DMS79 treated with DMSO at 0.1 percent for 48 hours (cell line): ENCODE results near the gene CES2.
"Not testable (repeated sequence)": the region's sequence is repeated elsewhere in the genome, so short reads cannot be mapped to it uniquely, and the experiment has no call there.

ENCODE experiments used
- DNase-seq: peaks from one replicate; lab custom pipeline; 2025; lab: John Stamatoyannopoulos, UW

Gene CES2, protein sequence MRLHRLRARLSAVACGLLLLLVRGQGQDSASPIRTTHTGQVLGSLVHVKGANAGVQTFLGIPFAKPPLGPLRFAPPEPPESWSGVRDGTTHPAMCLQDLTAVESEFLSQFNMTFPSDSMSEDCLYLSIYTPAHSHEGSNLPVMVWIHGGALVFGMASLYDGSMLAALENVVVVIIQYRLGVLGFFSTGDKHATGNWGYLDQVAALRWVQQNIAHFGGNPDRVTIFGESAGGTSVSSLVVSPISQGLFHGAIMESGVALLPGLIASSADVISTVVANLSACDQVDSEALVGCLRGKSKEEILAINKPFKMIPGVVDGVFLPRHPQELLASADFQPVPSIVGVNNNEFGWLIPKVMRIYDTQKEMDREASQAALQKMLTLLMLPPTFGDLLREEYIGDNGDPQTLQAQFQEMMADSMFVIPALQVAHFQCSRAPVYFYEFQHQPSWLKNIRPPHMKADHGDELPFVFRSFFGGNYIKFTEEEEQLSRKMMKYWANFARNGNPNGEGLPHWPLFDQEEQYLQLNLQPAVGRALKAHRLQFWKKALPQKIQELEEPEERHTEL

DNA sequence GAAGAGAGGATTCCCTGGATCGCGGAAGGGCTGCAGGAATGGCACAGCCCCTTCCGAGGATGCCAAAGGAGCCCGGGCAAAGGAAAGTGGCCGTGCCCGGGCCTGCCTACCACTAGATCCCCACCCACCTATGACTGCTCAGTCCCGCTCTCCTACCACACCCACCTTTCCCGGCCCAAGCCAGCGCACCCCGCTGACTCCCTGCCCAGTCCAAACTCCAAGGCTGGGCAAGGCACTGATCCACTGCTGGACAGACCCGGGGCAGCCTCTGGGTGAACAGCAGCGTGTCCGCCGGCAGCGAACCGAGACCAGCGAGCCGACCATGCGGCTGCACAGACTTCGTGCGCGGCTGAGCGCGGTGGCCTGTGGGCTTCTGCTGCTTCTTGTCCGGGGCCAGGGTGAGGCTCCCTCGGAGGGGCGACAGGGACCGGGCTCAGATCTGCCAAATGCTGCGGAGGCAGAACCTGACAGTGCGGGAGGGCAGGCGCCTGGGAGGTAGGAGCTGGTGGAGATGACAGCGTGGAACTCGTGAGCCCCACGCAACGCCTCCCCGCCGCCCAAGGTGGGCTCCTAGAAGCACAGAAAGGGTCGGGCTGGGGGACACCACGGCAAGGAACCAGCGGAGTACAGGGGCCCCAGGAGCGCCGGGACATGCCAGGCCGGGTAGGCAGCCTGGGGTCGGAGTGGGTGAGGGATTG lies at the start of gene CES2:
Gene CES2, plus strand, starts transcription at position 203 of the 698 bp plus-strand sequence. Its CDS starts 120 bp downstream, at position 323.
- DNase-seq, result no peak

DNA sequence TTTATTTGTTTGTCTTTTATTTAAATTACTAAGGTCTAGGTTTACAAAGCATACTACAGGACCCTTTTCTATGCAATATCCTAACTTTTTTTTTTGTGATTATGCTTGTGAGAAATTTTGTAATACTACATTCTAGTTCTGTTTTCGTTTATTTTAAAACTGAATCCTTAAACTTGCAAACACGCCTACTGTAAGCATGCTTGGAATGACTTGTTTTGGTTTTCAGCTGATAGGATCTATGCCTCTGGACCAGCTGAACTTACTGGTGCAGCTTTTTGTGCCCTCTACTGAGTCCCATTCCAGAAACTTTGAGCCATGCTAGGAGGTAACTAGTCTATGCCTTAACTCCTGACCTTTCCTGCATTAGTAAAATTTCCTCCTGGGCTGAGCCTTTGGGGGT lies 49.0 kb upstream of the CES2 start:
- no peak for DNase-seq

DNA sequence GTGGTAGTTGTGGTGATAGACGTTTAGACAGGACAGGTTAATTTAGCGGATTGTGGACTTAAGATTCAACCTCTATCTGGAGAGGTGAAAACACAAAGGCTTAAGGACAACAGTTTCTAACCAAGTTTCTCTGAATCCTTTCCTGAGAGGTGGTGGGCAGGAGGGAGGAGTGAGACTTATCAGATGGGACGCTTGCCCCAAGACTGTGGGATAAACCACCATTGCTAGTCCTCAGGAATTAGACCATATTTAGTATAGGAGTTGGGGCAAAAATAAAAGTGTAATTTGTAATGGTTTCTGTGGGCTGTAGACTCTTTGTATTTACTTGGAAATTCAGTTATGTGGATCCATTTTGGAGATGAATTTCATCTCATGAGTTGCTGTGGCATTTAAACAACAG lies 48.4 kb upstream of the CES2 start:
- no peak for DNase-seq

DNA sequence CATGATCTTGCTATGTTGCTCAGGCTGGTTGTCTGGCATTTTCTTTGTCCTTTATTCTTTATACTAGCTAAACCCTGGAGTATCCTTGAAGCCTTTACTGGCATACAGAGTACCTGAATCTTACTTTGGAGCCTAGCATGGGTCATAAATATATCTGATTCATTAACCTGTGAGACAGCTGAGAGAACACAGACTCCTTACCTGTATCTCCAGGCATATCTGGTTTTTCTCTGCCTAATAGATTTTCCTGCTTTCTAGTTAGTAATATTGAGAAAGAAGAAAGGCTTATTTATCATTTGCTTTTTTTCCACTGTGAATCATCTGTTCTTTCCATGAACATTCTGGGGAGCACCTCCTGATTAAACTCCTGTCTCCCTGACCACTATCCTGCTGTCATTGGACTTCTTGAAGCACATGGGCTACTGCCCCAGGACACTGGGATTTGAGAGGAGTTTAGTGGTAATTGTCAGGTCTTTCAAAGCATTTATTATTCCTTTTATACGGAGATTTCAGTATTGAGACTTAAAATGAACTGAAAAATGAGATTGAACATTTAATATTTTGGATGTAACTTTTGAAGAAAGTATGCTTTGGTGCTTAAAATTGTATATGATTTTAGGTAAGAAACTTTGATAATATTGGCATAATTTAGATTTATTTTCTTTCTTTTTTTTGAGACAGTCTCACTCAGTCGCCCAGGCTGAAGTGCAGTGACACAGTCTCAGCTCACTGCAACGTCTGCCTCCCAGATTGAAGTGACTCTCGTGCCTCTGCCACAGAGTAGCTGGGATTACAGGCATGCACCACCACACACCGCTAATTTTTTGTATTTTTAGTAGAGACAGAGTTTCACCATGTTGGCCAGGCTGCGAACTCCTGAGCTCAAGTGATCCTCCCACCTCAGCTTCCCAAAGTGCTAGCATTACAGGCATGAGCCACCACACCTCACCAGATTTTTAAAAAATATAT lies 46.4 kb upstream of the CES2 start:
- no peak for DNase-seq

DNA sequence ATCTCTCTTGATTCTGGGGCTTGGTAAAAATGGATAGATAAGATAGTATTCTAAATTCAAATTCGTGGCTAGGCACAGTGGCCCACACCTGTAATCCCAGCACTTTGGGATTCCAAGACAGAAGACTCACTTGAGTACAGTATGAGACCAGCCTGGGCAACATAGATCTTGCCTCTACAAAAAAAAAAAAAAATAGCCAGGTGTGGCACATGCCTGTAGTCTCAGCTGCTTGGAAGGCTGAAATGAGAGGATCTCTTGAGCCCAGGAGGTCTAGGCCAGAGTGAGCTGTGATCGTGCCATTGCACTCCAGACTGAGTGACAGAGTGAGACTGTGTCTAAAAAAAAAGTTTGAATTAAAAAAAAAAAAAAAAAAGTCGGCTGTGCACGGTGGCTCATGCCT lies 45.7 kb upstream of the CES2 start:
- no peak for DNase-seq

DNA sequence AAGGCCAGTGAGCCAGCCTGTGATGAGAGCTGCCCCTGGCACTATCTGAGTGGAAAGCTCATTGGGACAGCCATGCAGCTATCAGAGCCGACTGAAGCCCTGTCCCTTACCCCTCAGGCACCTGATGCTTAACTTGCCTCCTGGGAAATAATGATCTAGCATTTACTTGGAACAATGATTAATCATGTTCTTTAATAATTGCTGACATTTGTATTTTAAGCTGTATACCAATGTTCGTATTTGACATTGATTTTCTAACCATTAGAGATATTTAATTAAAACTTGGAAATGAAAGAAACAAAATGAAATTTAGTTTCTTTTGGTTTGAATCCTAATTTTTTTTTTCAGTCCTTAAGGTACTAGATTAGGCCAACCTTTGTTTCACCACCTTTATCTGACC lies 44.5 kb upstream of the CES2 start:
- DNase-seq, result no peak

DNA sequence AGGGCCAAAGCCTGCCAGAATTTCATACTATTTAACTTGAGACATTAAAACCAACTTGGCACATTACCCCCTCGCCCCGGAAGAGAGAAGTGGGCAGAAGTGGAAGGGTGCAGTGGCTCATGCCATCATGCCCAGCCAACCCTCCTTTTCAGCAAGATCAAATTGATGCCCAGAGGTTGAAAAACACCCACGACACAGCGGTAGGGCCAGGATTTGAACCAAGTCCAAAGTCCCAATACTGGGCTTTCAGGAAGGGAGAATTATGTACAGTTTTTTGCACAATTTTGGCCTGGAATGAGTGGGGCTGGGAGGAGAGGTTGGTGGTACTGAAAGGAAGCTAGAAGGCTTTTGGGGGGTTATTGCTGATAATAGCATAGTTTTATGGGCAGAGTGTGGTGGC lies 44.0 kb upstream of the CES2 start:
- DNase-seq, result no peak

DNA sequence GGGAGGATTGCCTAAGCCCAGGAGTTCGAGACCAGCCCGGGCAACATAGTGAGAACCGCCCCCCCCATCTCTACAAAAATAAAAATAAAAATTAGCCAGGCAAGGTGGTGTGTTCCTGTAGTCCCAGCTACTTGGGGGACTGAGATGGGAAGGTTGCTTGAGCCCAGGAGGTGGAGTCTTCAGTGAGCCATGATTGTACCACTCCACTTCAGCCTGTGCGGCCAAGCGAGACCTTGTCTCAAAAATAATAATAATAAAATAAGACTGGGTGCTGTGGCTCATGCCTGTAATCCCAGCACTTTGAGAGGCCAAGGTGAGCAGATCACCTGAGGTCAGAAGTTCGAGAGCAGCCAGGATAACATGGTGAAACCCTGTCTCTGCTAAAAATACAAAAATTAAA lies 43.5 kb upstream of the CES2 start:
- no peak for DNase-seq

DNA sequence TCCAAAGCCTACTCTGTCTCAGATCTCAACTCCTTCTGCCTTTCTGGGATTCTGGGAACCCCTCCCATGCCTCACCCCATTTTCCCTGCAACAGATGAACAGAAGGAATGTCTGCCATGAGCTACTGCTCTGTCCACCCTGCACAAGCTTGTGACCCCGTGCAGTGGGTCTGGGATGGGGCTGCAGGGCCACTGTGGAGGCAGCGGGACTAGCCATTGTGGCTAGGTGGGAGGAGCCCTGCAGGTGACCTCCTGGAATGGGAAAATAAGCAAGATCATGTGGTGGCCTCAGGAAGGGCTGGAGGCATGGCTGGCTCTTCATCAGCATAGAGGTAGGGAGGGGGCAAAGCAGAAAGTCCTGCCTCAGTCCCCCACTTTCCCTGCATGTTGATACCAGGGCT lies 41.3 kb upstream of the CES2 start:
- no peak for DNase-seq

DNA sequence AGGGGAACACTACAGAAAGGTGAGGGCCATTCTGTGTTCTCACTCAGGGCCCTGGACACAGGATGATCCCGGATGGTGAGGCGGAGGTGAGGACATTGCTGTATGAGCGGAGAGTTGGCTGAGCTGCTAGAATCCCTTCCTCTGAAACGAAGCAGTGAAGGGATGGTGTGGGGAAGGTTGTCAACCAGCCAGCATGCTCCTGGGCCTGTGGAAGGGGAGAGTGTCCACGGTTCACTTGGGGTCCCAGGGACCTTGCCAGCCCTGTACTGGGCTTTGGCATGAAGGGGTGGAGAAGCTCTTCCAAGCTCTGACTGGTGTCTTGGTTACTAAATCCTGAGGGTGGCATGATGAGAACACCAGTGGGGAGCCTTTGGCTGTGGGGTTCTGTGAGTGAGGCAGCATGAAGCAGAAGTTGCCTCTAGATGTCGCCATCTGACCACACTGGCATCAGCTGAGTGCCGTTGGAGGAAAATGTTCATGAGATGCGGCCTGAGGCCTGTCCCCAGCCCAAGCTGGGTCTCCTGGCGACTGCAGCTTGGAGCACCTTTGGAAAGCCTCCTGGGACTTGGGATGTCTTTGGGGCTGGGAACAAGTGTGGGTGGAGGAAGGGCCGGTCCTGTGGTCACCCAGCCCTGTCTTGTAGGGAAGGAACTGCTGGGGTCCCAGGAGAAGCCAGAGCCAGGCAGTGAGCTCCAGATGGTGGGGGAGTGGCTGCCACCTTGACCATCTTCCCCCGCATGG lies 40.2 kb upstream of the CES2 start:
- peak; percentile 24 for DNase-seq

DNA sequence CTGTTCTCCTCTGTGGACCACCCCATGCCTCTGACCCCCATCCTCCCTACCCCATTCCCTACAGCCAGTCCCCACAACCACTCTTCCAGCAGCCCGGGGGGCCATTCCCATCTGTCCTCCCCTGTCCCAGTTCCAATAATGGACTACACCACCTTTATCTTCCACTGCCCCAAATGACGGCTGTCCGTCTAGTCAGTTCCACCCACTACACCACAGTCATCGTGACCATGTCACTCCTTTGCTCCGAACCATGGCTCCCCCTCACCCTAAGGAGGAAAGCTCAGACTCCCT lies 39.7 kb upstream of the CES2 start:
- no peak for DNase-seq

DNA sequence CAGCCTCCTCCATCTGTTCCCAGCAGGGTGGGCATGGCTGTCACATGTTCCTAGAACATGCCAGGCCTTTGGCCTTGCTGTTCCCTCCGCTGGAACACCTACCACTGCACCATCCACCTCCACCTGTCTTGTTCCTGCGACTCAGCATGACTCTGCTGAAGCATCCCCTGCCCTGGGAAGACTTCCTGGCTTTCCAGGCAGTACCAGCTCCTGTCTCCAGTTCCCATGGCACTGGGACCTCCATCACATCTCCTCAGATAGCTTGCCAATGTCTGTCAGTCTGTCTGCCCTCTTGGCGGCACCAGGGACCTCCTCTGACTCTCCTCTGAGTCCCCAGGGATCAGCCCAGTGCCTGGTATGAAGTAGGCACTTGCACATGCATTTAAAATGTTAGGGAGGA lies 39.3 kb upstream of the CES2 start:
- no peak for DNase-seq

DNA sequence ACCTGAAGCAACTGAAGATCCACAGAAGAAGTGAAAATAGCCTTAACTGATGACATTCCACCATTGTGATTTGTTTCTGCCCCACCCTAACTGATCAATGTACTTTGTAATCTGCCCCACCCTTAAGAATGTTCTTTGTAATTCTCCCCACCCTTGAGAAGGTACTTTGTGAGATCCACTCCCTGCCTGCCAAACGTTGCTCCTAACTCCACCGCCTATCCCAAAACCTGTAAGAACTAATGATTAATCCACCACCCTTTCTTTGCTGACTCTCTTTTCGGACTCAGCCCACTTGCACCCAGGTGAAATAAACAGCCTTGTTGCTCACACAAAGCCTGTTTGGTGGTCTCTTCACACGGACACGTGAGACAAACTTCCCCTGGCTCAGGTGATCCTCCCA lies 38.6 kb upstream of the CES2 start:
- not testable (repeated sequence) for DNase-seq

DNA sequence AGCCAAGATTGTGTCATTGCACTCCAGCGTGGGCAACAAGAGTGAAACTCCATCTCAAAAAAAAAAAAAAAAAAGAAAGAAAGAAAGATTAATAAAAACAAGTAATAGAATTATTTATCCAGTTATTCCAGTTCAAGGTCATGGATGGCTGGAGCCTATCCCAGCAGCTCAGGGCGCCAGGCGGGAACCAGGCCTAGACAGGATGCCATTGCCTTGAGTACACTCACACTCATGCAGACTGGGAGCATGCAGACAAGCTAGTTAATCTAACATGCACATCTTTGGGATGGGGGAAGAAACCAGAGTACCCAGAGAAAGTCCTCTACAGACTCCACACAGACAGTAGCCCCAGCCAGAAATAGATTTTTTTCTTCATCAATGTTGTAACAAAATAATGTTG lies 37.1 kb upstream of the CES2 start:
- no peak for DNase-seq

DNA sequence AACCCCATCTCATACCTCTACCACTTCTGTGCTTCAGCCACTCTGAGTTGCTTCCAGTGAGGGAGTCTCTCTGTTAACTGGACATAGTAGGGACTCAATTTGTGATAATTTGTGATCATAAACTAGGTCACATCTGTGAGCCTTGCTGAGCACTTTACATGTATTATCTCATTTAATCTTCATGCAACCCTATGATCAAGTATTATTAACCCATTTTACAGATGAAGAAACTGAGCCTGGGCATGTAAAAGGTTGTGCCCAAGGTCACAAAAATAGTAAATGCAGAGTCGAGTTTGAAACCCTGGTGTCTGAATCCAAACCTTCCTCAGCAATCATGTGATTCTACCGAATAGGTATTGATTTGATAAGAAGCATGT lies 36.4 kb upstream of the CES2 start:
- no peak for DNase-seq

DNA sequence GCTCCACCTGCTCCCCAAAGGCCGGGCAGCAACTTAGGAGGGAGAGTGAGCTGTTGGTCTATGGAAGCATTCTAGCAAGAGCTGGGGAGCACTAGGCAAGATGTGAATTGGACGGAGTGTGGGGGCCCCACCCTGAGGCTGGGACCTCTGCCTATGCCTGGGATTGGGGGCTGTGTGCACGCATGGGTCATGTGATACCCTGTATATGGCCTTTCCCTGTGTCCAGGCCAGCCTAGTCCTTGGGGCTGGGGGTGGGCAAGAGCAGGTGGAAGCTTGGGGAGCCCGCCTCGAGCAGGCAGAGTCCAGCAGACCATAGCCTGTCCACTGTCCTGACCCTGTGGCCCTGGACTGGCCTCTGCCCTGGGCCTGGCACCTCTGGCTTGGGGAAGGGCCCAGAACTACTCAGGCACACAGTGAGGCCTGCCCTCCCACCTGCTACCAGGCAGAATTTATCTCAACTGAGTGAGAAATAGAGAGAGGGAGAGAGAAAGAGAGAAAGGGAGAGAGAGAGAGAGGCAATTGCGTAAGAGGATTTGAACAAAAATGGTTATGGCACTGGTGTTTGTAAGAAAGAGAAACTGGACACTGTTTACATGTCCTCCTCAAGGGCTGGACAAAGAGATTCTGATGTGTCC lies 35.9 kb upstream of the CES2 start:
- DNase-seq, result no peak

DNA sequence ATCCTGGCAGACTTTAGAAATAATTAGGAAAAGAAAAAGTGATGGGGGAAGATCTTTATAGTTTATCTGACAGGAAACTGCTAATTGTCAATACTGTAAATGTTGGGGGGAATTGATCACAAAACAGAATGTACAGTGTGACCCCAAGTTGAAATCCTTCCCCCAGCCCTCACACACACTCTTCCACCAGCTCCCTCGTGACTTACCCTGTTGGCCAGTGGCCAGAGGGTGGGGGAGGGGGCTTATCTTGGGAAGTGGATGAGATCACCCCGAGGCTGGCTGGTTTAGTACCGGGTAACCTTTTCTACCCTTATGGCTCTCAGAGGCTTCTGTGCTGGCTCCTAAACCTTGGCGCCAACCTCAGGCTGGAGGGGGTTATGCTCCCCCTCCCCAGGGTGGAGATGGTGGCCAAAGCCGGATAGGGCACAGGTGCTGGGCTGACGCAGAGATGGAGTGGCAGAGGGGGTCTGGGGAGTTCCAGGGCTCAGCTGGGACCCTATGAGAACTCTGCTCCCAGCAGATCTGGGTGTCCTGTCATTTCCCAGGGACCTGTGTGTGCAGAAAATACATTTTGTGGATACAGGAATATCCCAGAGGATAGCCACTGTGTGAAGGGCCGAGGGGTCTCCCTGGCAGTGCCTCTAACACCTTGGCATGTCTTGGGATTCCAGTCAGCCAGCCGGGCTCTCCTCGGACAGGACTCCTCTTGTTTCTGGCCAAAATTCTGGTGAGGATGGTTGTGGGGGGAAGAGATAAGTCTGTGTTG lies 35.2 kb upstream of the CES2 start:
- peak; percentile 69 for DNase-seq

DNA sequence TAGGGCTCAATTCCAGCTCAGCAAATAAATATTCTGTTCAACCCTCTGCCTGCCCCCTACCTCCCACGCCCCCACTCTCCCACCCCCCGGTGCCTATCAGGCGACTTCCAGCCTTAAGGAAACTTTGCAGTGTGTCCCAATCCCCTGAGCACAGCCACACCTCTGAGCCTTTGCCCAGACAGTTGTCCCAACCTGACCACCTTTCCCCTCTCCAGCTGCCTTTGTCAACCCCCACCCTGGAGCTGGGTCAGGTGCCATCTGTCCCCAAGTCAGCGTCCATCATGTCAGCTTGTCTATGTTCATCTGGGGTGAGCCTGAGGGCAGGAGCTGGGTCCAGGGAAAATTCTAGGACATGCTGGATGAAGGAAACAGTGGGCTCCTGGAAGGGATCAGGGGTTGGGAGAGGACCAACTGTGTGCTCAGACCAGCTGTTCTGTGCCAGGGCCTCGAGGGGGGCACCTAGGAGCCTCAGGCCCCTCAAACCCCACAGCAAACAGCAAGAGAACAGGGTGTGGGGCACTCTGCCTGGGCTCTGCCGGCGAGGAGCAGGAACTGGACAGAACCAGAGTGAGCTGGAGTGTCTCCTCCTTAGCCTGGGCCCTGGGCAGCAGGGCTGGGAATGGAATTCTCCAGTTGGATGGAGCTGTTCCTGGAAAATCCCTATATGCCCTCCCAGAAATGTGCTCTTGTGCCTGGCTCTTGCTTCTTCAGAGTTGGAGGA lies 34.4 kb upstream of the CES2 start:
- DNase-seq, result no peak

DNA sequence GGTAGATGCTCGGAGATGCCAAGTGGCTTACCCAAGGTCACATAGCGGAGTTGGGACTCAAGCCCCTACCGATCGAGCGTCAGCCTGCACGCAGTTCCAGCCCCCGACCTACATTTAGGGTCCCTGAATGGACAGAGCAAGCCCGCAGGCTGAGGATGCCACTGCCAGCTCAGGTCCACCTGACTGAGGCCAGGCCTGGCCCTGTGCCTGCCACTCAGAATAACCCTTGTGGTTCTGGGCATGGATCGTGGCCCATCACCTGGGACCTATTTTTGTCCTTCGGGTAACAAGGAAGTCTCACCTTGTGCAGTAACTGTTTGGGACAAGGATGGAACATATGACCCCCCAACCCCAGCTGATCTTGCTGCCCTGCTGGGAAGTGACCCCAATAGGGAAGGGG lies 33.7 kb upstream of the CES2 start:
- no peak for DNase-seq
